Activated CD4-positive, CD25-positive, alpha-beta regulatory T cell (primary cell): Measurements from ENCODE around the gene EEF1AKMT3.

Source experiments
- DNase-seq, 4 experiments: peaks; one replicate each; lab custom pipeline; 2025; lab: John Stamatoyannopoulos, UW

Gene EEF1AKMT3

DNA sequence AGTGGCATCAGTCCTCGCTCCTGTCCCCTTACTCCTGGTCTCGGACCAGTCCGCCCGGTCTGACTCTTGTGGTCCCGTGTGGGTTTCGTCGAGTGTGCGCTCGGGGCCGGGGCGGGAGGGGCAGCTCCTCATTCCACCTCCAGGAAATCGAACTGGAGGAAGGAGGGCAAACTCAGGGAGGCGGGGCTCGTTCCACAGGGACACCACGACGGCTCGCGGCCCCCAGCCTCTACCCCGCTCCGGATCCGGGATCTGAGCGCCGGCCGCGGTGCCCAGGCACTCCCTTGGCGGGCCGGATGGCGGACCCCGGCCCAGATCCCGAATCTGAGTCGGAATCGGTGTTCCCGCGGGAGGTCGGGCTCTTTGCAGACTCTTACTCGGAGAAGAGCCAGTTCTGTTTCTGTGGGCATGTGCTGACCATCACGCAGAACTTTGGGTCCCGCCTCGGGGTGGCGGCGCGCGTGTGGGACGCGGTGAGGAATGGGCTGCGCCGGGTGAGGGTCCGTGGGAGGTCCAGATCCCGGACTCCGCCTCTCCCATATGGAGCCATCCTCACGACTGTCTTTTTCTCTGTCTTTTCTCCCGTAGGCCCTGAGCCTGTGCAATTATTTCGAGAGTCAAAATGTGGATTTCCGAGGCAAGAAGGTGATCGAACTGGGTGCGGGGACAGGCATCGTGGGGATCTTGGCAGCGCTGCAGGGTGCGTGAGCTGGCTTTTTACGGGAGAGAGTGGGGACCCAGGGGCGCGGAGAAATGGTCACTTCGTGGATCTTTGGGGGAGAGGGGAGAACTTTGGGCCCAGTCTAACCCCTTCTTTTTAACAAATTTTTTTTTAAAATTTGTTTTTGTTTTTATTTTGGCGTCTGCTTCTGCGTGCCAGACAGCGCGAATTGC lies at the start of gene EEF1AKMT3:
Gene EEF1AKMT3 (plus strand): TSS at position 186 of the 894 bp plus-strand sequence. CDS start 111 bp downstream, at position 297.
- no peak for DNase-seq

DNA sequence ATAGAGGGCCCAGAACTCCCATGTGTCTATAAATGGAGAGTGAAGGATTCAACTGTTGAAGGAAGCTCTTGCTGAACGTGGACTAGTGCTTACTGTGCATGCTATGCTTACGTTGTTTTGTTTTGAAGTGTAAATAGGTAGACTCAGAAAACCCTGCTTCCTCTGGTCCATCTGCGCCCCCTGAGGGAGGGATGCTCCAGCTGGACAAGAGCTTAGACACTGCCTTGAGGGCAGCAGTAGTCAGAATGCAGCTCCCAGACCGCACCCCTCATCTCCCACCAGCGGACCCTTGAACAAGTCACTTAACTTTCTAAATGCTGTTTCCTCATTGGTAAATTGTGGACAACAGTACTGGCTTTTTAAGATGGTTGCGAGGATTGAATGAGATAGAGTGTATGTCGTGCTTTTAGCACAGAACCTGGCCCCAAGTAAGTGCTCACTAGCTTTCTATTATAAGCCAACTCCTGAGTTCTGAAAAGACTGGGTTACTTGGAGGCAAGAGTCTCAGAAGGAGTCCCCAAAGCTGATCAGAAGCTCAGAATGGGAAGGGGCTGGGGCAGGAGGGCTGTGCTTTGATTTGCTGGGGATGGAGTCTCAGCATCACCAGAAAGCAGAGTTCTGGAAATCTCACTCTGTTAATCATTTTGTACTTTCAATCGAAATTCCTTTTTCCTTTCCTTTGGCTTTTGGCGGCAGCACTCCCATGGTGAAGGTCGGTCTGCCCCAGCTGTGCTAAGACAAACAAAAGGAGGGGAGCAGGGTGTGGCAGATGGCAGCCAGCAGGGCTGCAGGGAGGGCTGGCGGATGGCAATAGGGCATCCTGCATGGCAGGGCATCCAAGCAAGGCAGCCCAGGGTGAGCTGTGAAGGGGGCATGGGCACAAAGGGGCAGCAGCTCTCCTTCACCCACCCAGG lies 49.4 kb upstream of the EEF1AKMT3 start:
- no peak for DNase-seq

GRCh38 chr12:57723630-57723962 lies 48.8 kb upstream of the EEF1AKMT3 start:
- no peak for DNase-seq

DNA sequence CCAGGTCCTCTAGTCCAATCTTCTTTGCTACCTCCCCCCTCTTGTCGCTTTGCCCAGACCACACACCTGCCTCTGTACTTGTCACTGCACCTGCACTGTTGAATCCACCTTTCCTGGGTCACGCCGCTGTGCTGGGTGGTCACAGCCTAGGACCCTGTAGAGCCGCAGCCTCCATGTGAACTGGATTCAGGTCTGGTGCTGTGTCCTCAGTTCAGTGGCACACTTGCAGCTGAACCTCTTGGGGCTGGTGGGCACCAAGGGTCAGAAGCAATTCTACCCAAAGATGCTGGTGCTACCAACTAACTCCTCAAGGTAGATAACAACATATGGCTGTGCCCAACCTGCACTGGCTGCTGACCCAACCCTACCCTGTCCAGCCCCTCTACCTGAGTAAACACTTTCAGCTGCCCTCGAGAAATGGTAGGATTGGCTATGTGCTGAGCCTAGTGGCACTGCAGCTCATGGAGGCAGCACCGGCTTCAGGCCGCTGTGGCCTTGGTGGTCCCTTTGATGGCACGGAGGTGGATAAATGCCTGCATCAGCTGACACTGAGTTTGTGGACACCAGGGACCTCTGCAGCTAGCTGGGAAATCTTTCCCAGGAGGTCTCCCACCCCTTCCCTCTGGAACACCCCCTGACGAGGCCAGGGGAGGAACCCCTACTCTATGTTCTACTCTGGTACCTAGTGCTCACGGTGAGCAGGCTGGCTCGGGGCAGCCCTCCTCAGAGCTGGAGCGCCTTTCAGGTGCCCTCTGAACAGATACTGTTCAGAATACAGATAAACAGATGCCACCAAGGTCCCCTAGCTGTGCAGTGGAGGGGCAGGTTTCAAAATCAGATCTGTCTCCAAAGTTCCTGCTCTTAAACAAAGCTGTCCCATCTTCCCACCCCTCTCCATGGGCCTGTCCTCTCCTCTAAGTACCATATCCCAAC lies 48.1 kb upstream of the EEF1AKMT3 start:
- no peak for DNase-seq

DNA sequence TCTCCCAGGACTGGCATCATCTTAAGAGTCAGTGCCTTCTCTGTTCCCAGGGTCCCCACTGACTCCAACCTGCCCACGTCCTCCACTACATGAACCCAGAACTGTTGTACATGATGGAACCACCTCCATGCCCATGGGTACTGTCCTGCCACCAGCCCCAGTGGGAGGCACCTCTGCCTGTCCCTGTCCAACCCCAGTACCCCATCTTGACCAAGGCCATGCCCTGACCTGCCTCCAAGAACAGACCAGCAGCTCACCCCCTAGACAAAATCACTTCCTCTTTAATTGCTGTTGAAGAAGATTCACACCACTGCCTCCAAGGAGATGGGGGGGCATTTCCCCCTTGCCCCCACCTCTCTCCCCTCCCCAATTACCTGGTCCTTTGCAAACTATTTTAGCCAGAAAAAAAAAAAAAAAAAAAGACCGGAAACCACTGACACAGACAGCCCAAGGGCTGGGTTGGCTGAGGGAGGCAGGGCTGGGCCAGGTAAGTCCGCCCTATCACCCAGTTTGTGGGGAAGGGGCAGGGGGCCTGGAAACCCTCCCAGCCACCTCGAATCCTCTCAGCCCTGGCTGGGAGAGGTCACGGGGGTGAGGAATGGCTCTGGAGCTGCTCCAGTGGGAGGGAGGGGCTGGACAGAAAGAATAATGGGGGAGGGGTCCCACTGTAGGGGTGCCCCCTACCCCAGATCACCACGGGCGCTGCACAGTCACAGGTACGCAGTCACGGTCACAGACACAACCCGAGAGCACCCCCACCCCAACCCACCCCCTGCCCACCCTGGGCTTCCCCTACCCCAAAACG lies 47.3 kb upstream of the EEF1AKMT3 start:
- no peak for DNase-seq

DNA sequence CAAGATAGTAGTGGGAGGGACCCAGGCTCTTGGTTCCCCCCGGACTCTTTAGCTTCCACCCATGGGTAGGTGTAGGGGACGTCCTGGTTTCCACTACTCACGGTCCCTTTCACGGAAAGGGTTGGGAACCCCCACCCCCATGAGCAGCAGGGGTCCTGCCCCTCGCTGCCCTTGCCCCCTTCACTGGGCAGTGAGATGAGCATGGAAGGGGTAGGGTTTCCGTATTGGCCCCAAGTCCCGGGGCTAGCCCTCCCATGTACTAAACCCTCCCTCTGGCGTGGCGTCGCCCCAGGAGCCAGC lies 46.6 kb upstream of the EEF1AKMT3 start:
- DNase-seq = no peak

DNA sequence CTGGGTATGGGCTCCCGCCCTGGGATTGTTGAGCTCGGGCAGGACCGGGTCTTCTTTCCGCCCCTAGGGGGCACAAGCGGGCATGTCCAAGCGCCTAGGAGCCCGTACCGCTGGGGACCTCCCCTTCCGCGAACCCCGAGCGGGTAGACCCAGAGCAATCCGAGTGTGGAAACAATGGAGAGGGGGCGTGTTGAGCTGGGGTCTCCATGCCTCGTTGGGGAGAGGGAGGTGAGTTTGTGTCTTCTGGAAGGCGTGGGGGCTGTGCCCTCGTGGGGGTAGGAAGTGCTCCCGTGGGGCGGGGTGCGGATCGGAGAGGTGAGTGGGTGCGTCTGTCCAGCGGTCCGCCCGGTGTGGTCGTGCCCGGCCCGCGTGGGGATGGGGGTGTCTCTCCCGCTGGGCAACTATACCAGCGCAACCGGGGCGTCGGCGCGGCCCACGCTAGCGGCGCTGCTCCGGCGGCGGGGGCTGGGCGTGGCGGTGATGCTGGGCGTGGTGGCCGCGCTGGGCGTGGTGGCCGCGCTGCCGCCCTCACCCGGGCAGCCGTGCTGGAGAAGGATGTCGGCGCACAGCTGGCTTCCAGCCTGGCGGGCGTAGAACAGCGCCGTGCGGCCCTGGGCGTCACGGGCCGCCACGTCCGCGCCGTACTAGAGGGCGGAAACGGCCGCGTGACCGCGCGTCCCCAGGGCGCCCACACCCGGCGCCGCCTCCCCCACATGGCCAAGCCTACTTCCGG lies 46.1 kb upstream of the EEF1AKMT3 start:
- no peak for DNase-seq

DNA sequence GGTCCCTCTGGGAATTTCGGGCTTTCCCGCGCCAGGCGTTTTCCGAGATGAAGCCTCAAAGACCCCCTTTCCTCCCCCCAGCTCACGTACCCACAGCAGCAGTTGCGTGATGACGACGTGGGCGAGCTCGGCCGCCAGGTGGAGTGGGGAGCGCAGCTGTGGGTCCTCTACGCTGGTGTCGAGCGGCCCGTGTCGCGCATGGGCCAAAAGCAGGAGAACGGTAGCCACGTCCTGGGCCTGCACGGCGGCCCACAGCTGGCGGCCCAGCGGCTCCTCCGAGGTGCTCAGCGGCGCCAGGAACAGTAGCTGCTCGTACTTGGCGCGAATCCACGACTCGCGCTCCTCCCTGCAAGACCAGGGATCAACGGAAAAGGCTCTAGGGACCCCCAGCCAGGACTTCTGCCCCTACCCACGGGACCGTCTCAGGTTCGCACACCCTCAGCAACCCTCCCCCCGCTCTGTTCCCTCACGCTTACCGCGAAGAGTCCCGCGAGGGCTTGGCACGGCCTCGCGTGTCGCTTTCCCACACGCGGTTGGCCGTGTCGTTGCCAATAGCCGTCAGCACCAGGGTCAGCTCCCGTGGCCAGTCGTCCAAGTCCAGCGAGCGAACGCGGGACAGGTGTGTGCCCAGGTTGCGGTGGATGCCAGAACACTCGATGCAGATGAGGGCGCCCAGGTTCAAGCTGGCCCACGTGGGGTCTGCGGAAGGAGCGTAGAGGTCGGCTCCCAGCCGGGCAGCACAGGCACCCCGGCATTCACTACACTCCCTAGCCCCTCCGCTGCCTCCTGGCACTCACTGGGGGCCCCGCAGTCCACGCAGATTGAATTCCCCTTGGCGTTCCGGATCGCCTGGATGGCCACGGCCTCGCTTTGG lies 45.3 kb upstream of the EEF1AKMT3 start:
- DNase-seq = no peak

- DNase-seq = no peak
Measured at GRCh38 chr12:57727758-57728395, 44.5 kb upstream of the EEF1AKMT3 start.

DNA sequence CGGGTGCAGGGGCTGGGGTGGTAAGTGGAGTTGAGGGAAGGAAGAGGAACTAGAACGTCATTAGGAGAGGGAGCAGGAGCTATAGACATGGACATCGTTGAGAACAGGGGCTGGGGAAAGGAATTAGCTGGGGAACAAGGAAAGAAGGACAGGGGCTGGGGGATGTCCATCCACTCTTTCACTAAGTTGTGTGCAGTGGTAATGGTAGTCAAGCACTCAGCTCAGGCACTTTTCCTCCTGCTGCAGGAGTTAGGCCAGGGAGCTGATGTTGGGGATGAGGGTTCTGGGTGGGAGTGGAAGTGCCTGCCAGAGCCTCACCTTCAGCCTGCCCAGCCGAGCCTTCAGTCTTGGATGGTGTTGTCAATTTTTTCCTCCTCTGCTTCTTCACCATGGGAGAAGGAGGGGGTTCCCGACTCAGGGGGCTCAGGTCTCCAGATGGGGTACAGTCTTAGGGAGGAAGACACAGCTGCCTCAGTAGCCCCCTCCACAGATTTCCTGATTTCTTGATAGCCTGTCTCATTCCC lies 43.0 kb upstream of the EEF1AKMT3 start:
- DNase-seq = no peak

GRCh38 chr12:57730336-57731067 lies 41.9 kb upstream of the EEF1AKMT3 start:
- DNase-seq = no peak

- no peak for DNase-seq
Measured at GRCh38 chr12:57731411-57732080, 40.9 kb upstream of the EEF1AKMT3 start.

DNA sequence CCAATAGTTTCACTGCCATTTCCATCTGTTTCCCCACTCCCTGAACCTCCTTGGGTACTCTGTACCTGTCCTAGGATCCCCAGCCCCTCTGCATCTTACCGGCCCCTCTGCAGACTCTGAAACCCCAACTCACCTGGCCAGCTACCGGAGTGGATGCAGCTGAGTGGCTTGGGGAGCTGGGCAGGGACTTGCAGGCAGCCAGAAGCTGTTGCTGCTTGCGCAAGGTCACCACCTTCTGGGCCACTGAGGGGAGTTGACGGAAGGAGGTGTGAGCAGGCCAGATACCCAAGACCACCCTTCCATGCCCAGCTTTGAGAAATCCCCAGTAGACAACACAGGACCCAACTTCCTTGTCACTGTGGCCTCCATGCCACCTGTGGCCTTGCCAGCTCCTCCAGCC lies 40.1 kb upstream of the EEF1AKMT3 start:
- DNase-seq = no peak

GRCh38 chr12:57732726-57733593 lies 39.5 kb upstream of the EEF1AKMT3 start:
- no peak for DNase-seq

DNA sequence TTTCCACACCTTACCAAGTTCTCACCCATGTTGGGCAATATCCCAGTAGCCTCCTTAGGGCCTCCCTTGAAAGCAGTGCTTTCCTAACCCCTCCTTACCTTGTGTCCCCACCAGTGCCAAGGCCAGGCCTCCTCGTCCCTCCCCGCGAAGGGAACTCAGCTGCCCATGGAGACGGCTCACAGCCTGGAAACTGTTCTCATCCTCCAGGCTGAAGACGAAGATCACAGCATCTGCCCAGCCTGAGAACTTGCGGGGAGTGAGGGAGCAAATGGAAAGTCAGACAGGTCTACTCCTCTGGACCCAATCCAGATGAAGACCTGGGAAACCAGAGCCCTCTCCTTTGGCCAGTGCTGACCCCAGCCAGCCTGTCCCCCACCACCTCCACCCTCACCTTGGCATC lies 38.5 kb upstream of the EEF1AKMT3 start:
- DNase-seq = no peak

DNA sequence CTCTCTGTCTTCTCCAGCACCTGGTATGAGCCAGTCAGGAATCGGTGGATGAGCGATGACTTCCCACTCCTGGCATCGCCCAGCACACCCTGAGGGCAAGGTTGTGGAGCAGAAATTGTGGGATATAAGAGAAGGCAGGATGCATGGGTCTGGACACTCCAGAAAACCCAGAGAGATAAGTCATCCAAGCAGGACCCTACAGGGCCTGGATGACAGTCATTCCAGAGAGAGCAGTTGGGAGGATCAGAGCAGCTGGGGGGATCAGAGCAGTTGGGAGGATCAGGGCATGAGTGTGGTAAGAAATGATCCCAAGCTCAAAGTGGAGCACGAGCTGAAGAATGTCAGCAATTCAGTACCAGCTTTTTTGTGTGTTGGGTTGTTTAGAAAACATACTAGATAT lies 37.8 kb upstream of the EEF1AKMT3 start:
- no peak for DNase-seq
